AG09309 (cell line): ENCODE measurements around the gene SPI1.

Source experiments
- DNase-seq: peaks from one replicate; pipeline ENCODE4 v3.0.0-alpha.2; 2010; ENCODE audit warnings: low read depth
- H3K4me3 ChIP-seq: 2 replicates; pipeline ENCODE4 v1.5.1; 2011; ENCODE audit warnings: mild to moderate bottlenecking, low read depth, low read length, moderate library complexity; ENCODE audit not compliant: control insufficient read depth
- CTCF ChIP-seq: IDR thresholded peaks from 2 replicates; pipeline ENCODE4 v1.5.1; 2011; ENCODE audit warnings: mild to moderate bottlenecking, low read depth, low read length, inconsistent platforms; ENCODE audit not compliant: insufficient read depth, control insufficient read depth; ENCODE audit errors: missing control alignments

Gene SPI1

GRCh38 chr11:47373876-47374719 is 4.2 kb downstream of the SPI1 start:
- H3K4me3 ChIP-seq, result no peak overlapping the region
- peak; percentile 97 for TF ChIP-seq CTCF

GRCh38 chr11:47372422-47372821 is 5.9 kb downstream of the SPI1 start:
- no peak for DNase-seq

More at GRCh38 chr11:47373876-47374719, 4.2 kb downstream of the SPI1 start:
- no peak for DNase-seq

GRCh38 chr11:47369676-47370075 is 8.7 kb downstream of the SPI1 start:
- TF ChIP-seq CTCF, result no peak
- no peak for DNase-seq

More at GRCh38 chr11:47372422-47372821, 5.9 kb downstream of the SPI1 start:
- TF ChIP-seq CTCF, result no peak
- H3K4me3 ChIP-seq, result no peak overlapping the region

GRCh38 chr11:47366020-47366490 is 12.3 kb downstream of the SPI1 start:
- no peak for TF ChIP-seq CTCF
- DNase-seq, result no peak

More at GRCh38 chr11:47369676-47370075, 8.7 kb downstream of the SPI1 start:
- H3K4me3 ChIP-seq, result no peak overlapping the region

GRCh38 chr11:47361419-47361818 is 16.9 kb downstream of the SPI1 start:
- no peak for DNase-seq
- H3K4me3 ChIP-seq, result no peak overlapping the region
- TF ChIP-seq CTCF, result no peak

More at GRCh38 chr11:47366020-47366490, 12.3 kb downstream of the SPI1 start:
- no peak overlapping the region for H3K4me3 ChIP-seq

- no peak for DNase-seq
- no peak for TF ChIP-seq CTCF
- no peak overlapping the region for H3K4me3 ChIP-seq
Measured at GRCh38 chr11:47360341-47360740, 18.0 kb downstream of the SPI1 start.

- no peak for TF ChIP-seq CTCF
- no peak for DNase-seq
- H3K4me3 ChIP-seq, result no peak overlapping the region
Measured at GRCh38 chr11:47359586-47359985, 18.8 kb downstream of the SPI1 start.
